ENCODE results near the gene IRAK3.

DNA sequence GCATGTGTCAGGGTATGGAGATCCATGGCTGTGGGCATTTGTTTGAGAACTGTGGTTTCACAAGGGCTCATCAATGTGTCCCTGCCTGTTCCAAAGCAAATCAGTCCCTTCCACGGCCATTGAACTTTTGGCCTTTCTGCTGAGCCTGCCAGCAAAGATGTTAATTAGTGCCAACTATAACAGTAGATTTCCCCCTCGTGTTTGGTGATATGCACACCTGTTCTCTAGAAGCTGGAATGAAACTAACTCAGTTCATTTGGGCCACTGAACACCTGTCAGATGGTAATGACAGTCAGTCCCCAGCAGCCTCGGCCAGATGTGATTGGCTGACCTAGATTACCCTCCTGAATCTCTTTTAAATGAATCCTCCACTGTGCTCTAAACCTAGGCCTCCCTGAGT lies 43.2 kb downstream of the IRAK3 start:
- TF ChIP-seq, protein P1, sequence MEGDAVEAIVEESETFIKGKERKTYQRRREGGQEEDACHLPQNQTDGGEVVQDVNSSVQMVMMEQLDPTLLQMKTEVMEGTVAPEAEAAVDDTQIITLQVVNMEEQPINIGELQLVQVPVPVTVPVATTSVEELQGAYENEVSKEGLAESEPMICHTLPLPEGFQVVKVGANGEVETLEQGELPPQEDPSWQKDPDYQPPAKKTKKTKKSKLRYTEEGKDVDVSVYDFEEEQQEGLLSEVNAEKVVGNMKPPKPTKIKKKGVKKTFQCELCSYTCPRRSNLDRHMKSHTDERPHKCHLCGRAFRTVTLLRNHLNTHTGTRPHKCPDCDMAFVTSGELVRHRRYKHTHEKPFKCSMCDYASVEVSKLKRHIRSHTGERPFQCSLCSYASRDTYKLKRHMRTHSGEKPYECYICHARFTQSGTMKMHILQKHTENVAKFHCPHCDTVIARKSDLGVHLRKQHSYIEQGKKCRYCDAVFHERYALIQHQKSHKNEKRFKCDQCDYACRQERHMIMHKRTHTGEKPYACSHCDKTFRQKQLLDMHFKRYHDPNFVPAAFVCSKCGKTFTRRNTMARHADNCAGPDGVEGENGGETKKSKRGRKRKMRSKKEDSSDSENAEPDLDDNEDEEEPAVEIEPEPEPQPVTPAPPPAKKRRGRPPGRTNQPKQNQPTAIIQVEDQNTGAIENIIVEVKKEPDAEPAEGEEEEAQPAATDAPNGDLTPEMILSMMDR (IDR thresholded peaks at IDR 0.05), result no peak
- no peak for TF ChIP-seq POLR2A (IDR thresholded peaks at IDR 0.05)
- no peak for TF ChIP-seq POLR2AphosphoS5 (IDR thresholded peaks at IDR 0.05)
- TF ChIP-seq EP300 (IDR thresholded peaks at IDR 0.05), result no peak
